Lower lobe of right lung (tissue), 2 donors: ENCODE measurements around the gene CXorf58. TPM values are rescaled to one million over a fixed set of nuclear protein-coding genes. Genes with fewer than 3 reads are reported as not detected.

Experiments
- ATAC-seq, 2 donors: fragments of 200-7000 bp; cut with Tn5 transposase; one replicate each; pipeline ENCODE4 v1.9.1; 2020 to 2022; ENCODE audit warnings: mild to moderate bottlenecking in 2 of 2, moderate library complexity in 2 of 2
- DNase-seq: peaks from one replicate; pipeline ENCODE4 v3.0.0-alpha.2; 2020
- H3K27ac ChIP-seq: fragments of 200-600 bp; one replicate; pipeline ENCODE4 v1.8.0; 2022
- H3K27me3 ChIP-seq: fragments of 200-600 bp; one replicate; pipeline ENCODE4 v1.8.0; 2022; ENCODE audit warnings: low read depth
- H3K36me3 ChIP-seq: fragments of 200-600 bp; one replicate; pipeline ENCODE4 v1.8.0; 2022; ENCODE audit warnings: mild to moderate bottlenecking
- H3K4me1 ChIP-seq: fragments of 200-600 bp; one replicate; pipeline ENCODE4 v1.8.0; 2022
- H3K4me3 ChIP-seq: fragments of 200-600 bp; one replicate; pipeline ENCODE4 v1.8.0; 2022; ENCODE audit warnings: mild to moderate bottlenecking
- H3K9me3 ChIP-seq: fragments of 200-600 bp; one replicate; pipeline ENCODE4 v1.8.0; 2022
- intact Hi-C: fragments of 100-400 bp; cut with DNase I; formaldehyde crosslinking; loops from one replicate; pipeline ENCODE4 v1.11.0; 2022
- total RNA-seq: library from RNA; stranded (reverse); fragmentation: NEBNext Ultra II Directional; extraction: Animal tissue kit (Norgen Biotek cat#: 25700); gene quantifications from one replicate; pipeline ENCODE4 v1.2.1, GENCODE V29; 2021
- TF ChIP-seq, protein P1 (sequence below): fragments of 200-600 bp; IDR thresholded peaks from one replicate; pipeline ENCODE4 v1.8.0; 2022; ENCODE audit warnings: antibody characterized with exemption, mild to moderate bottlenecking
- donor health status: DM: no; HTN: yes; CAD: no; lungs with severe emphysema.

Gene CXorf58
- total RNA-seq, 1 donor from 2014 or later: 0.27 TPM

DNA sequence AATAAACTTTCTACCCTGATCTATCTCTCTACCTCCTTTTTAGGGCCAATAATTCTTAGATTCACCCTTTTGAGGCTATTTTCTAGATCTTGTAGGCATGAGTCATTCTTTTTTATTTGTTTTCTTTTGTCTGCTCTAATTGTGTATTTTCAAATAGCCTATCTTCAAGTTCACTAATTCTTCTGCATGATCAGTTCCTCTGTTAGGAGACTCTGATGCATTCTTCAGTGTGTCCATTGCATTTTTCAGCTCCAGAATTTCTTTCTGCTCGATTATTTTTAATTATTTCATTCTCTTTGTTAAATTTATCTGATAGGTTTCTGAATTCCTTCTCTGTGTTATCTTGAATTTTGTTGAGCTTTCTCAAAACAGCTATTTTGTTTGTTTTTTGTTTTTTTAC is 11.3 kb downstream of the CXorf58 start:
- H3K4me1 ChIP-seq: no peaks in the 10 kb centered on the region
- H3K9me3 ChIP-seq: no peaks in the 10 kb centered on the region
- H3K27ac ChIP-seq: no peak overlapping the region
- H3K4me3 ChIP-seq: no peak overlapping the region
- ATAC-seq (no peak), DNase-seq (no peak)
- TF ChIP-seq, protein P1, sequence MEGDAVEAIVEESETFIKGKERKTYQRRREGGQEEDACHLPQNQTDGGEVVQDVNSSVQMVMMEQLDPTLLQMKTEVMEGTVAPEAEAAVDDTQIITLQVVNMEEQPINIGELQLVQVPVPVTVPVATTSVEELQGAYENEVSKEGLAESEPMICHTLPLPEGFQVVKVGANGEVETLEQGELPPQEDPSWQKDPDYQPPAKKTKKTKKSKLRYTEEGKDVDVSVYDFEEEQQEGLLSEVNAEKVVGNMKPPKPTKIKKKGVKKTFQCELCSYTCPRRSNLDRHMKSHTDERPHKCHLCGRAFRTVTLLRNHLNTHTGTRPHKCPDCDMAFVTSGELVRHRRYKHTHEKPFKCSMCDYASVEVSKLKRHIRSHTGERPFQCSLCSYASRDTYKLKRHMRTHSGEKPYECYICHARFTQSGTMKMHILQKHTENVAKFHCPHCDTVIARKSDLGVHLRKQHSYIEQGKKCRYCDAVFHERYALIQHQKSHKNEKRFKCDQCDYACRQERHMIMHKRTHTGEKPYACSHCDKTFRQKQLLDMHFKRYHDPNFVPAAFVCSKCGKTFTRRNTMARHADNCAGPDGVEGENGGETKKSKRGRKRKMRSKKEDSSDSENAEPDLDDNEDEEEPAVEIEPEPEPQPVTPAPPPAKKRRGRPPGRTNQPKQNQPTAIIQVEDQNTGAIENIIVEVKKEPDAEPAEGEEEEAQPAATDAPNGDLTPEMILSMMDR: no peak
- H3K36me3 ChIP-seq: no peaks in the 10 kb centered on the region
- no peaks in the 10 kb centered on the region for H3K27me3 ChIP-seq
- intact Hi-C loops: no loop called here

DNA sequence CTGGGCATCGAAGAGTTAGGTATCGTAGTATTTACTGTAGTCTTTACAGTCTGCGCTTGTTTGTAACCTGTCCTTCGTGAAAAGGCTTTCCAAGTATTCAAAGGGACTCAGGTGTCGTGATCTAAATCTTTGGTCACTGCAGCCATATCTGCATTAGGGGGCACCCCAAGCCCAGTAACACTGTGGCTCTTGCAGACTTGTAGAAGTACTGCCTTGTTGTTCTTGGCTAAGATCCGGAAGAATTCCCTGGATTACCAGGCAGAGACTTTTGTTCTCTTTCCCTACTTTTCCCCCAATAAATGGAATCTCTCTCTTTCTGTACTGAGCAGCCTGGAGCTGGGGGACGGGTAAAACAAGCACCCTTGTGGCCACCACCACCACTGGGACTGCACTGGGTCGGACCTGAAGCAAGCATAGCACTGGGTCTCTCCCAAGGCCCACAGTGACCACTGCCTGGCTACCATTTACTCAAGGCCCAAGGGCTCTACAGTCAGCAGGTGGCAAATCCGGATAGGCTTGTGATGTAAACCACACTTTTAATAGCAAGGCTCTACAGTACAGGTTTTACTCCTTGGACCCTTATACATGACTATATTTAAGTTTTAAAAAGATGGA is 12.0 kb downstream of the CXorf58 start:
- no peak for ATAC-seq
- Histone ChIP-seq H3K4me3 (no peak overlapping the region), H3K27ac (no peak overlapping the region), H3K9me3 (no peaks in the 10 kb centered on the region), H3K27me3 (no peaks in the 10 kb centered on the region), H3K4me1 (no peaks in the 10 kb centered on the region), H3K36me3 (no peaks in the 10 kb centered on the region)
- intact Hi-C loops: no loop called here
- TF ChIP-seq, protein P1: no peak
- DNase-seq: no peak

DNA sequence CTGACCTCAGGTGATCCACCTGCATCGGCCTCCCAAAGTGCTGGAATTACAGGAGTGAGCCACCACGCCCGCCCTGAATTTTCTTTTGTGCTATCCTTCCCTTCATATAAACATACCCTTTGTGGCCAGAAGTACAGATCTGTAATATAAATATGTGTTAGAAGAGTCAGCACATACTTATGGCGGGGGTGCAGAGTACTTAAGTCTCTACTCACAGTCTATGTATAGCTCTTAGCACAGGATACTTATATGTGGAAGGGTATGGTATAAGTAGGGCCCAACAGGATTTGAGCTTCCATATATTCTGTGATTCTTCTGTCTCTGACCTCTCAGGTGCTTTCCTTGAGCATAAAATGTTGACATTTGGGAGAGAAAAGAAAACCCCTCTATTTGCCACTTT is 18.2 kb downstream of the CXorf58 start:
- ATAC-seq: no peak

DNA sequence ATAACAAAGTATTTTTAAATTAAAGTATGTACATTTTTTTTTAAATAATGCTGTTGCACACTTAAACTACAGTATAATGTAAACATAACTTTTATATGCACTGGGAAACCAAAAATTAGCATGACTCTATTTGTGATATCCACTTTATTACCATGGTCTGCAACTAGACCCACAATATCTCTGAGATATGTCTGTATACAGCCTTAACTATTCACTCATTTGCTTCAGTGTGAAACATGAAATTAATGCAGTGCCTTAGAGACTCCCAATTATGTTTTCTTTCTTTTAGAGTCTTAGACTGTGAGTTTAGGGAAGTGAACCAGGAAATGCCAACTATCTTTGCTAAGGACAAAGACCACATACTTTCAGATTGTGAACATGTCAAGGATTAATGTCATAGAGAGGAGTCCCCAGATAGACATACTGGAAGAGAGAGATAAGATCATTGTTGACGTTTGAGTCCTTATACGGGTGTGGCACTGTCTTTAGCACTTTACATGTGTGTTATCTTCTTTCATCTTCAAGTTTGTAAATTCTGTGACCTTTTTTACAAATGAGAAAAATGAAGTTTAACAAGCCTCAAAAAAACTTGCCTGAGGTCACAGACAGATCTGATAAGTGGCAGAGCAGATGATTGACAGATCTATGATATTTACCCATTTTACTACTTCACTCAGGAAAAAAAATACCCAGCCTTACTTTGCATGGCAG is 23.2 kb downstream of the CXorf58 start:
- Histone ChIP-seq H3K9me3 (no peaks in the 10 kb centered on the region), H3K27ac (no peak overlapping the region), H3K36me3 (no peaks in the 10 kb centered on the region), H3K27me3 (no peaks in the 10 kb centered on the region), H3K4me1 (no peaks in the 10 kb centered on the region), H3K4me3 (no peak overlapping the region)
- intact Hi-C loops: no loop called here
- ATAC-seq (no peak), DNase-seq (no peak)
- TF ChIP-seq, protein P1: no peak

More for the DNA sequence above, 18.2 kb downstream of the CXorf58 start:
- Histone ChIP-seq H3K9me3 (no peaks in the 10 kb centered on the region), H3K27ac (no peak overlapping the region), H3K36me3 (no peaks in the 10 kb centered on the region), H3K4me1 (no peaks in the 10 kb centered on the region), H3K4me3 (no peak overlapping the region), H3K27me3 (no peaks in the 10 kb centered on the region)
- TF ChIP-seq, protein P1: no peak
- intact Hi-C loops: no loop called here
- DNase-seq: no peak

DNA sequence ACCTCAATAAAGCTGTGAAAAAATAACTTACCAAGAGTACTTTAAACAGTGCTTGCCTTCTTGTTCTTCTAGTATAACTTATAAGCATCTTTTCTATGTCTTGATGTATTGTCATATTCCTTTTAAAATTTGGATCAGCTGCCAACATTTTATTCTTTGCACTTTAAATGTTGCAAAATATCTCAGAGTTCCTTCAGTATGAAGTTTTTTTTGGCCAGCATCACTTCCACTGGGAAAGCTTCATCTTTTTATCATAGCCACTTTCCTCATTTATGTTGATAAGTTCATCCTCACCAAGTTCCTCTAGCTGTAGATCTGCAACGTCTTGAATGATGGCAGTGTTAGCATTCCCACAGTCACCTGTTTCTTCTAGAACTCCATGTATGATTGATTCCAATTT is 24.2 kb downstream of the CXorf58 start:
- no peak overlapping the region for H3K27ac ChIP-seq
- no peak for DNase-seq
- H3K4me3 ChIP-seq: no peak overlapping the region
- H3K36me3 ChIP-seq: no peaks in the 10 kb centered on the region
- H3K4me1 ChIP-seq: no peaks in the 10 kb centered on the region
- no peaks in the 10 kb centered on the region for H3K27me3 ChIP-seq
- intact Hi-C loops: no loop called here
- H3K9me3 ChIP-seq: no peaks in the 10 kb centered on the region
- TF ChIP-seq, protein P1: no peak
- no peak for ATAC-seq
